GM12872 (cell line): Measurements from ENCODE around the gene FZD2.

Source experiments
- TF ChIP-seq, protein P1 (sequence below): IDR thresholded peaks from 3 replicates; pipeline ENCODE4 v1.5.1; 2011; ENCODE audit warnings: low read depth, mild to moderate bottlenecking, low read length, moderate library complexity; ENCODE audit not compliant: insufficient read depth

The FZD2 gene

GRCh38 chr17:44602390-44602789 is 45.1 kb downstream of the FZD2 start:
- TF ChIP-seq, protein P1, sequence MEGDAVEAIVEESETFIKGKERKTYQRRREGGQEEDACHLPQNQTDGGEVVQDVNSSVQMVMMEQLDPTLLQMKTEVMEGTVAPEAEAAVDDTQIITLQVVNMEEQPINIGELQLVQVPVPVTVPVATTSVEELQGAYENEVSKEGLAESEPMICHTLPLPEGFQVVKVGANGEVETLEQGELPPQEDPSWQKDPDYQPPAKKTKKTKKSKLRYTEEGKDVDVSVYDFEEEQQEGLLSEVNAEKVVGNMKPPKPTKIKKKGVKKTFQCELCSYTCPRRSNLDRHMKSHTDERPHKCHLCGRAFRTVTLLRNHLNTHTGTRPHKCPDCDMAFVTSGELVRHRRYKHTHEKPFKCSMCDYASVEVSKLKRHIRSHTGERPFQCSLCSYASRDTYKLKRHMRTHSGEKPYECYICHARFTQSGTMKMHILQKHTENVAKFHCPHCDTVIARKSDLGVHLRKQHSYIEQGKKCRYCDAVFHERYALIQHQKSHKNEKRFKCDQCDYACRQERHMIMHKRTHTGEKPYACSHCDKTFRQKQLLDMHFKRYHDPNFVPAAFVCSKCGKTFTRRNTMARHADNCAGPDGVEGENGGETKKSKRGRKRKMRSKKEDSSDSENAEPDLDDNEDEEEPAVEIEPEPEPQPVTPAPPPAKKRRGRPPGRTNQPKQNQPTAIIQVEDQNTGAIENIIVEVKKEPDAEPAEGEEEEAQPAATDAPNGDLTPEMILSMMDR: no peak

DNA sequence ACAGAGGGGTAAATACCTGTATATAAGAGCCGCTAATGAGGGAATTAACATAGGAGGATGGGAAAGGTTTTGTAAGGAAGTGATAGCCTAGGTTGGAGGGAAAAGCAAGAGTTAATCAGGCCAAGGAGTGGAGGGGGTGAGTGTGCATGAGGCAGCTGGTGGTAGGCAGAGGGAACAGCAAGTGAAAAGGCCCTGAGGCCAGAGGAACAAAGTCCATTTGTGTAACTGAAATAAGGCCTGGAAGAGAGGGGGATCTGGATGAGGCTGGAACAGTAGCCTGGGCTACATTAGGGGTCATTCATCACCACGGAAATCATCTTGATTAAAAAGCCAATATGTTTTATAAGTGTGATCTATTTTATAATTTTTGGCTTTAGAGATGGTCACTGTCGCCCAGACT is 45.7 kb downstream of the FZD2 start:
- TF ChIP-seq, protein P1: no peak

DNA sequence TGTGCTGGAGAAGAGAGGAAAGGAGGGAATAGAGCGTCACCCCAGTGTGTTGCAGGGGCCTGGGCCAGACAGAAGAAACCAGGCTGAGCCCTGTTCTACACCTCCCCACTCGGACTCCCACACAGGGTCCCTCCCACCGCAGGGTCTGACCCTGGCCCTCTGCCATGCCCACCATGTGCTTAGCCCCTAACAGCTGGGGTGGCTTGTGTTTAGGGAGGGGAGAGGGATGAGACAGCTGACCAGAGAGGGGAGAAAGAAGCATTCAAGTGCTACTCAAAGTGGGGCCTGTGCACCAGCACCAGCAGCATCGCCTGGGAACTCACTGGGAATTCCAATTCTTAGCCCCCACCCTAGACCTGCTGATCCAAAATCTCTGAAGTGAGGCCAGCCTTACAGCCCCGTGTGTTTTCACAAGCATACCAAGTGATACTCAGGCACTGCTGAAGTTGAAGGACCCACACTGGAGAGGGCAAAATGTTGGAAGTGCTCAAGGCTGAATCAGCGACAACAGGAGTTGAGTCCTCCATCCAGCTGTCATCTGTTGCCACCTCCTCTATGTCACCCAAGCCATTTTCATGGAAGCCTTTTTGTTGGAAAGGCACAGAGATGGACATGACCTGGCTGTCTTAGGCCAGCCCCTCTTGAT is 47.0 kb downstream of the FZD2 start:
- TF ChIP-seq, protein P1: no peak

DNA sequence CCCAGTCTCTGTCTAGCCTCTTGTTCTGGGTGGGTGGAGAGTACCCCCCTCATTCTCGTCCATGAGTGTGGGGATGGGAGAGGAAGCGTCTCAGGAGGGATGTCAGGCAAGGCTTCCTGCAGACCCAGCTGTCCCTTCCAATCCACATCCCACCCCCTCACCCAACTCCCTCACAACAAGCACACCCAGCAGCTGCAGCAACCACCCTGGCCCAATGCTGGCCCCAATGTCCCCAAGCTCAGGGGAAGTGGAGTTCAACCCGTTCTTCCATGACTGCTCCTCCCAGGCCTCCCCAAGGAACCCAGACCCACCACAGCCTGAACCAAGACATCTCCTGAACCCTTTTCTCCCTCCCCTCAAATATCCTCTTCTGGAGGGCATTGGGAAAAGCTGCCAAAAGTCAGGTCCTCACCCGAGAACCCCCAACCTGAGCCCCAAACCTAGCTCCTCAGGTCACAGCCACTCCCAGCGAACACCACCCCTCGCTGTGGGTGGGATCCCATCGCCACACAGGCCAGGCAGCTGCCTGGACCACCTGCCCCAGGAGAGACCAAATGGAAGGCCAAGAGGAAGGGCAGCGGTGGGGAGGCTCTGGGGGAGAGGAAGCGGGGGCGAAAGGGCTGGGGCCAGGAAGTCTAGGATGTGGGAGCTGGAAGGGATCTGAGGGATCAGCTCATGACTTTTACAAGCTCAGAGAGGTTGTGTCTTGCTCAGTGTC is 47.6 kb downstream of the FZD2 start:
- TF ChIP-seq, protein P1: no peak

GRCh38 chr17:44606658-44607057 is 49.4 kb downstream of the FZD2 start:
- TF ChIP-seq, protein P1: no peak

DNA sequence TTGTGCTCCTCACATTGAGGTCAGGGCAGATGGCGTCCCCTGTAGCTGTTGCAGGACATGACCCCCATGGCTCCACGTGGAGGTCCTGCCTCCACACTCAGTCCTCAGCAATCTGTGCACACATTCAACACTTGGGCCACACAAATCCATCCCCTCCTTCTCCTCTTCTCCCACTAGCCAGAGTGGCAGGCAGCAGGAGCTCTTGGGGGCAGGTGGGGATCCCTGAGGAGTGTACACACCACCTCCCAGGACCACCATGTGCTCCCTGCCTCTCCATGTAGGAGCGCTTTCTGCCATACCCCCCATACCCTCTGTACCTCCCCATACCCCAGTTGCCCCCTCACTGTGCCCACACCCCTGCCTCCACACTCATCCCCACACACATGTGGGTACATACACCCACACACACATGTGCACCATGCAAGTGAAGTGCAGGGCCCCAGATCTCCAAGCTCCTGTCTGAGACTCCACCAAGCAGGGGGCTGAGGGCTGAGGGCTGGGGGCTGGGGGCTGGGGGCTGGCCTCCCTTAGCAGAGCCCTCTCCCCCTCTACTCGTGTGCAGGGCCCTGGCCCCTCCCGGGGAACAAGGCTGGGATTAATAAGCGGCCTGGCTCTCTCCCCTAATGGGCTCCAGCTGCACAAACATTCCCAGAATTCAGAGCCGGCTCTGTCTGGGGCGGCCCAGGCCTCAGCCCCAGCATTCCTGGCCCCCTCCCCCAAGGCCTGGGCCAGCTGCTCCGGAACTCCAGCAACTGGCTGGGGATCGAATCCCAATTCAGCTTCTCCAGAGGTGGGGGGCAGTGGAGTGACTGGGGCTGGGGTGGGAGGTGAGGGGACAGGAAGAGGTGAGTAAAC is 50.8 kb downstream of the FZD2 start:
- TF ChIP-seq, protein P1: no peak
